Measurements from ENCODE around the gene NPPB. TPM values are rescaled to one million over a fixed set of nuclear protein-coding genes. Genes with fewer than 3 reads are reported as not detected.
"Not testable (repeated sequence)": the region's sequence is repeated elsewhere in the genome, so short reads cannot be mapped to it uniquely, and the experiment has no call there.

The NPPB gene
- not detected for total RNA-seq

DNA sequence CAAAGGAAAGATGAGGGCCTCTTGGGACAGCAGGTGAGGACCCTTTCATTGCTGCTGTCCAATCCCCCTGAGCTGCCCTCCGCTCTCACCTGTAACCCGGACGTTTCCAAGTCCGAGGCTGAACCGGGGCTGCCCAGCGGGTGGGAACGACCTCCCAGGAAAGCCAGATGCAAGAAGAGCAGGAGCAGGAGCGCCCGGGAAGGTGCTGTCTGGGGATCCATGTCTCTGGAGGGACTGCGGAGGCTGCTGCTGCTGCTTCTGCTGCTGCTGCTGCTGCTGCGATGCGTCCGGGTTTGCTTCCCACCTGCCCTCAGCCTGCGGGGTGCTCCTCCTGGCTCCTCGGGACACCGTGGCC lies at the start of gene NPPB:
NPPB (minus strand) TSS at position 333 of the 355 bp plus-strand sequence; CDS start at position 221, 112 bp downstream.
- H3K4me3 ChIP-seq: no peak within 1 kb of the TSS
- TF ChIP-seq POLR2AphosphoS5 (IDR thresholded peaks at IDR 0.05): no peak
- TF ChIP-seq, protein P1, sequence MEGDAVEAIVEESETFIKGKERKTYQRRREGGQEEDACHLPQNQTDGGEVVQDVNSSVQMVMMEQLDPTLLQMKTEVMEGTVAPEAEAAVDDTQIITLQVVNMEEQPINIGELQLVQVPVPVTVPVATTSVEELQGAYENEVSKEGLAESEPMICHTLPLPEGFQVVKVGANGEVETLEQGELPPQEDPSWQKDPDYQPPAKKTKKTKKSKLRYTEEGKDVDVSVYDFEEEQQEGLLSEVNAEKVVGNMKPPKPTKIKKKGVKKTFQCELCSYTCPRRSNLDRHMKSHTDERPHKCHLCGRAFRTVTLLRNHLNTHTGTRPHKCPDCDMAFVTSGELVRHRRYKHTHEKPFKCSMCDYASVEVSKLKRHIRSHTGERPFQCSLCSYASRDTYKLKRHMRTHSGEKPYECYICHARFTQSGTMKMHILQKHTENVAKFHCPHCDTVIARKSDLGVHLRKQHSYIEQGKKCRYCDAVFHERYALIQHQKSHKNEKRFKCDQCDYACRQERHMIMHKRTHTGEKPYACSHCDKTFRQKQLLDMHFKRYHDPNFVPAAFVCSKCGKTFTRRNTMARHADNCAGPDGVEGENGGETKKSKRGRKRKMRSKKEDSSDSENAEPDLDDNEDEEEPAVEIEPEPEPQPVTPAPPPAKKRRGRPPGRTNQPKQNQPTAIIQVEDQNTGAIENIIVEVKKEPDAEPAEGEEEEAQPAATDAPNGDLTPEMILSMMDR (IDR thresholded peaks at IDR 0.05): no peak
- TF ChIP-seq POLR2A (IDR thresholded peaks at IDR 0.05): no peak
- no peaks in the 10 kb centered on the region for H3K4me1 ChIP-seq
- intact Hi-C loops (cut with DNase I; ENCODE audit: low total_unique reads): no loop called here
- H3K27me3 ChIP-seq: peaks cover 0 to 46% of the 10 kb centered on the region in 2 donors
- DNase-seq (ENCODE audit: low spot score in 2 of 2): no peak
- H3K36me3 ChIP-seq: no peaks in the 10 kb centered on the region
- no peak within 1 kb of the TSS for H3K27ac ChIP-seq
- H3K9me3 ChIP-seq: no peaks in the 10 kb centered on the region

DNA sequence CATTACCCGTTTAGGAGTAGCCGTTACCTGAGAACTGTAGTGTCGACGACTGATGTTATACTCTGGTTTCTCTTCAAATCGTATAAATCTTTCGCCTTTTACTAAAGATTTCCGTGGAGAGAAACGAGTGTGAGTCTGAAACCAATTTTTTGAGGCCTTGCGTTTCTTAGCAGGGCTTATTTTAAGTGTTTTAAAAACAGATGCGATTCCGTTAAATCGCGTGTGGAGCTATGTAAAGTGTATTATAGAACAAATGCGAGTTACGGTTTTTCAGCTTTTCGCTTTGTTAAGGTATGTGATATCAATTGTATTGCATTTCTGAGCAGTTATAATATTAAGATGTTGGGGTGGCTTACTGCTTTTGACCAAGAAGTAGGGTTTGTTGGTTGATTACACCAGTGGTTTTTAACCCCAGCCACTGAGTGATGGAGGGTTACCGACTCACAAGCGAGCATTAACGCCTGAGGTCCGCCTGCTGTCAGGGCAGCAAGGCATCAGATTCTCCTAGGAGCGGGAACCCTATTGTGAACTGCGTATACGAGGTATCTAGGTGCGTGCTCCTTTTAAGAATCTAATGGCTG lies 49.4 kb upstream of the NPPB start:
- peak in 1 of 2 donors; percentile 61 for DNase-seq (ENCODE audit: low spot score in 2 of 2)
- Histone ChIP-seq H3K27ac (peak overlapping the region; percentile 97 to 98), H3K4me3 (peak overlapping the region; percentile 66 to 74 (median 70)), H3K27me3 (no peaks in the 10 kb centered on the region), H3K4me1 (no peaks in the 10 kb centered on the region), H3K9me3 (no peaks in the 10 kb centered on the region), H3K36me3 (no peaks in the 10 kb centered on the region)
- intact Hi-C loops (cut with DNase I; ENCODE audit: low total_unique reads): no loop called here
- TF ChIP-seq POLR2AphosphoS5 (IDR thresholded peaks at IDR 0.05) (peak in 2 of 3 donors; percentile 98 to 100), POLR2A (IDR thresholded peaks at IDR 0.05) (peak; percentile 98)
- TF ChIP-seq, protein P1 (IDR thresholded peaks at IDR 0.05): no peak

DNA sequence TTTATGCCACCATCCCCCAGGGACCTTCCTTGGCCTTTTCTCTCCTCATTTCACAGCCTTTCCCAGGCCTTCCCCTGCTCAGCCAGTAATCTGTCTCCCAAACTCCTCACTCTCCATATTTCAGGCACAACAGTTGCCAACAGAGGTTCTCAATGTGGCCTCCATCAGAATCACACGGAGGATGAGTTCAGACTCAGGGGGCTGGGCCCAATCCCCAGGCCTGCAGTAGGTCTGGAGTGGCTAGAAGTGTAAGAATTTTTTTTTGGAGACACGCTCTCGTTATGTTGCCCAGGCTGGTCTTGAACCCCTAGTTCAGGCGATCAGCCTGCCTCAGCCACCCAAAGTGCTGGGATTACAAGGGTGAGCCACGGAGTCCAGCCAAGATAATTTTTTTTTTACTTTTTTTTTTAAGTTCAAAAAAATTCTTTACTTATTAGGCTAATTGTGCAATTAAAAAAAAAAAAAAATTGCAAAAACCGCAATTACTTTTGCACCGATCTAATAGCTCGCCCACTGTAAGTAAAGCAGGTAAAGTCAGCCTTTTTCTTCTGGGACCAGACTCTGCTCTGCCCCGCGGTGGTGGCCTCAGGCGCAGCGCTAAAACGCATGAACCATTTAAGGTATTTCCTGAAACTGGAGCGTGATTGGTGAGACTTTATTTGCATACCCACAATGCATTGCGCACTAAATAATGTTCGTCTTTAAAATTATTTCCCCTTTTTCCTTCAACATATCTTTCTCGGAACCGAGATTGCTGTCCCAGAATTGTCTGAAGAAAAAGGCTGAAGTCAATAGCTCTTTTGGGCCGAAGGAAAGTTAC lies 48.7 kb upstream of the NPPB start:
- intact Hi-C loops (cut with DNase I; ENCODE audit: low total_unique reads): no loop called here
- Histone ChIP-seq H3K4me3 (peak overlapping the region; percentile 66 to 74 (median 70)), H3K36me3 (no peaks in the 10 kb centered on the region), H3K27ac (peak overlapping the region; percentile 97 to 98), H3K27me3 (no peaks in the 10 kb centered on the region), H3K9me3 (no peaks in the 10 kb centered on the region), H3K4me1 (no peaks in the 10 kb centered on the region)
- TF ChIP-seq POLR2A (IDR thresholded peaks at IDR 0.05): no peak
- TF ChIP-seq, protein P1 (IDR thresholded peaks at IDR 0.05): peak; percentile 69 to 92 (median 86)
- peak in 1 of 3 donors; percentile 72 for TF ChIP-seq POLR2AphosphoS5 (IDR thresholded peaks at IDR 0.05)
- peak; percentile 91 to 97 for DNase-seq (ENCODE audit: low spot score in 2 of 2)

DNA sequence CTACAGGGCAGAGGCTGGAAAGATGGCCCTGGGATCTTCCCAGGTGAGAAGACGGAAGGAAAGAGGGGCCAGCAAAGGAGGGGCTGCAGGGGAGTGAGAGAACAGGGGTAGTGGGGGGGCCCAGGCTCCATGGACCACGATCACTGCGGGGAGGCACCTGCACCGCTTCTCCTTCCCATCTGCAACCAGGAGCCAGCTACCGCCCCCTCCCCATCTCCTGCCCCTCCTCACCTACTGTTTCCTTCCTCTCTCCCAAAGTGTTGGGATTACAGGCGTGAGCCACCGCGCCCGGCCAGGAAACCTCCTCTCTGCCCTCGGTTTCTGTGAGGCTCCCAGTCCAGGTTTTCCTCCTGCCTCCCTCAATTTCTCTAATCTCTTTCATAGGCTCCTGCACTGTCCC lies 48.1 kb upstream of the NPPB start:
- TF ChIP-seq, protein P1 (IDR thresholded peaks at IDR 0.05): no peak
- TF ChIP-seq POLR2A (IDR thresholded peaks at IDR 0.05) (no peak), POLR2AphosphoS5 (IDR thresholded peaks at IDR 0.05) (no peak)
- no peaks in the 10 kb centered on the region for H3K4me1 ChIP-seq
- H3K27me3 ChIP-seq: no peaks in the 10 kb centered on the region
- H3K36me3 ChIP-seq: no peaks in the 10 kb centered on the region
- DNase-seq (ENCODE audit: low spot score in 2 of 2): no peak
- no peaks in the 10 kb centered on the region for H3K9me3 ChIP-seq
- H3K4me3 ChIP-seq: no peak overlapping the region
- no peak overlapping the region for H3K27ac ChIP-seq
- intact Hi-C loops (cut with DNase I; ENCODE audit: low total_unique reads): no loop called here

DNA sequence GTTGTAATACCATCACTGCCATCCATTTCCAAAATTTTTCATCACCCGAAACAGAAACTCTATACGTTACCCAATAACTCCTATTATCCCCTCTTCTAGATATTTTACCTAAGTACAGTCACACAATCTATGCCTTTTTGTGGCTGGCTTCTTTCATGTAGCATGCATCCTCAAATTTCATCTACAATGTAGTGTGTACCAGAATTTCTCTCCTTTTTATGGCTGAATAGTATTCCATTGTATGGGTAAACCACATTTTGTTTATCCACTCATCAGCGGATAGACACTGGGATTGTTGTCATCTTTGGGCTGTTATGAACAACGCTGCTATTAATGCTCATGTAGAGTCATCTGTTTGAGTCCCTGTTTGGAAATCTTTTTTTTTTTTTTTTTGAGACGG lies 46.2 kb upstream of the NPPB start:
- no peak for TF ChIP-seq POLR2AphosphoS5 (IDR thresholded peaks at IDR 0.05)
- no peak for TF ChIP-seq POLR2A (IDR thresholded peaks at IDR 0.05)
- TF ChIP-seq, protein P1 (IDR thresholded peaks at IDR 0.05): no peak
- intact Hi-C loops (cut with DNase I; ENCODE audit: low total_unique reads): no loop called here
- Histone ChIP-seq H3K4me3 (no peak overlapping the region), H3K27ac (no peak overlapping the region), H3K36me3 (no peaks in the 10 kb centered on the region), H3K9me3 (no peaks in the 10 kb centered on the region), H3K4me1 (no peaks in the 10 kb centered on the region), H3K27me3 (no peaks in the 10 kb centered on the region)
- DNase-seq (ENCODE audit: low spot score in 2 of 2): no peak

DNA sequence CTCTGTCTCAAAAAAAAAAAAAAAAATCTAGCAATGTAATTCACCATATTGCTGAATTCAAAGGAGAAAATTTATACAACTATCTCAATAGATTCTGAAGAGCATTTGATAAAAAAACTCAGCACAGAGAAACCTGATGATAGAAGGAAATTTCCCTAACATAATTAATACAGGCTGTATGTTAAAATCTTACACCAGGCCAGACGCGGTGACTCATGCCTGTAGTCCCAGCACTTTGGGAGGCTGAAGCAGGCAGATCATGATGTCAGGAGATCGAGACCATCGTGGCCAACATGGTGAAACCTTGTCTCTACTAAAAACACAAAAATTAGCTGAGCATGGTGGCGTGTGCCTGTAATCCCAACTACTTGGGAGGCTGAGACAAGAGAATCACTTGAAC lies 45.4 kb upstream of the NPPB start:
- H3K36me3 ChIP-seq; H3K27me3 ChIP-seq; H3K9me3 ChIP-seq; H3K27ac ChIP-seq; H3K4me1 ChIP-seq; DNase-seq (ENCODE audit: low spot score in 2 of 2); intact Hi-C loops (cut with DNase I; ENCODE audit: low total_unique reads); H3K4me3 ChIP-seq: not testable (repeated sequence)

All from breast epithelium (tissue), 4 donors.